IMR-90 (cell line): ENCODE measurements around the gene ATP7A. TPM values are rescaled to one million over a fixed set of nuclear protein-coding genes. Genes with fewer than 3 reads are reported as not detected.

ENCODE experiments used
- ATAC-seq: fragments of 200-7000 bp; cut with Tn5 transposase; 2 replicates; pipeline ENCODE4 v1.9.1; 2020; ENCODE audit warnings: low read depth, mild to moderate bottlenecking, moderate library complexity
- BruUV-seq: library from RNA; stranded (reverse); fragments of 400-500 nt; replicated peaks from 2 replicates; lab custom pipeline; 2021; lab: Mats Ljungman, UMichigan
- CTCF ChIA-PET: fragments of 300-600 bp; formaldehyde crosslinking; extraction: SDS; loops from one replicate; lab custom pipeline; 2021; ENCODE audit warnings: antibody characterized with exemption; lab: Yijun Ruan, JAX
- POLR2A ChIA-PET: fragments of 300-600 bp; sonication (Branson Sonifier 250); formaldehyde crosslinking; loops from one replicate; lab custom pipeline; 2022; ENCODE audit warnings: antibody characterized with exemption; ENCODE audit not compliant: unreplicated experiment; lab: Charles Lee
- DNase-seq: peaks from one replicate; pipeline ENCODE4 v3.0.0; 2013
- H2AFZ ChIP-seq: replicated peaks from 2 replicates; pipeline ENCODE3; 2013; ENCODE audit warnings: low read length, mild to moderate bottlenecking; ENCODE audit not compliant: poor library complexity
- H2AK5ac ChIP-seq: 2 replicates; pipeline ENCODE4 v1.6.1; 2013; ENCODE audit warnings: low read depth, low read length, inconsistent platforms
- H2AK9ac ChIP-seq: replicated peaks from 2 replicates; pipeline ENCODE3; 2013; ENCODE audit warnings: mild to moderate bottlenecking, low read depth, low read length, moderate library complexity; ENCODE audit not compliant: poor library complexity
- H2BK120ac ChIP-seq: 2 replicates; pipeline ENCODE4 v1.6.1; 2013; ENCODE audit warnings: low read depth, low read length, inconsistent platforms
- H2BK15ac ChIP-seq: 3 replicates; pipeline ENCODE4 v1.6.1; 2013; ENCODE audit warnings: low read depth, low read length, inconsistent platforms
- H2BK20ac ChIP-seq: 2 replicates; pipeline ENCODE4 v1.6.1; 2013; ENCODE audit warnings: low read depth, mild to moderate bottlenecking, inconsistent platforms, low read length, moderate library complexity
- H2BK5ac ChIP-seq: 2 replicates; pipeline ENCODE4 v1.6.1; 2013; ENCODE audit warnings: mild to moderate bottlenecking, low read depth, low read length, inconsistent platforms; ENCODE audit not compliant: poor library complexity, severe bottlenecking
- H3K14ac ChIP-seq: replicated peaks from 2 replicates; pipeline ENCODE4 v1.6.1; 2013; ENCODE audit warnings: low read depth, low read length, inconsistent platforms
- H3K18ac ChIP-seq: 2 replicates; pipeline ENCODE4 v1.6.1; 2013; ENCODE audit warnings: low read depth, low read length, control low read depth
- H3K23ac ChIP-seq: 2 replicates; pipeline ENCODE4 v1.6.1; 2013; ENCODE audit warnings: low read depth, low read length, inconsistent platforms
- H3K27ac ChIP-seq: 2 replicates; pipeline ENCODE4 v1.5.1; 2013; ENCODE audit warnings: mild to moderate bottlenecking, control low read depth, low read length; ENCODE audit not compliant: insufficient read depth
- H3K27me3 ChIP-seq: 2 replicates; pipeline ENCODE4 v1.6.1; 2013; ENCODE audit warnings: low read length; ENCODE audit not compliant: control insufficient read depth, insufficient read depth
- H3K36me3 ChIP-seq: 2 replicates; pipeline ENCODE4 v1.6.1; 2013; ENCODE audit warnings: low read length, mixed read lengths; ENCODE audit not compliant: control insufficient read depth, insufficient read depth
- H3K4ac ChIP-seq: 2 replicates; pipeline ENCODE4 v1.6.1; 2013; ENCODE audit warnings: low read depth, low read length, inconsistent platforms
- H3K4me1 ChIP-seq: 2 replicates; pipeline ENCODE4 v1.6.1; 2013; ENCODE audit warnings: low read length, mixed read lengths; ENCODE audit not compliant: control insufficient read depth, insufficient read depth
- H3K4me2 ChIP-seq: 2 replicates; pipeline ENCODE4 v1.6.1; 2013; ENCODE audit warnings: low read depth, mild to moderate bottlenecking, control low read depth, low read length, moderate library complexity
- H3K4me3 ChIP-seq: 2 replicates; pipeline ENCODE4 v1.5.1; 2013; ENCODE audit warnings: low read depth, mild to moderate bottlenecking, control low read depth, low read length, moderate library complexity; ENCODE audit not compliant: insufficient read depth
- H3K56ac ChIP-seq: 2 replicates; pipeline ENCODE4 v1.6.1; 2013; ENCODE audit warnings: low read length, inconsistent platforms; ENCODE audit not compliant: insufficient read depth; ENCODE audit errors: extremely low read depth
- H3K79me1 ChIP-seq, 2 experiments: 2 replicates each; pipeline ENCODE4 v1.6.1; 2013; ENCODE audit warnings: low read length in 2 of 2, inconsistent platforms in 1 of 2, low read depth in 1 of 2
- H3K9ac ChIP-seq: 2 replicates; pipeline ENCODE4 v1.6.1; 2013; ENCODE audit warnings: low read depth, low read length, control low read depth
- H3K9me1 ChIP-seq: 2 replicates; pipeline ENCODE4 v1.6.1; 2013; ENCODE audit warnings: low read length, inconsistent platforms; ENCODE audit not compliant: insufficient read depth
- H3K9me3 ChIP-seq: 2 replicates; pipeline ENCODE4 v1.6.1; 2013; ENCODE audit warnings: low read length; ENCODE audit not compliant: control insufficient read depth, insufficient read depth
- H4K20me1 ChIP-seq: 2 replicates; pipeline ENCODE4 v1.6.1; 2013; ENCODE audit warnings: low read length, inconsistent platforms; ENCODE audit not compliant: insufficient read depth
- H4K5ac ChIP-seq: 2 replicates; pipeline ENCODE4 v1.6.1; 2013; ENCODE audit warnings: mild to moderate bottlenecking, low read depth, low read length, control low read depth
- H4K8ac ChIP-seq, 2 experiments: 2 replicates each; pipeline ENCODE4 v1.6.1; 2013; ENCODE audit warnings: low read depth in 2 of 2, low read length in 2 of 2, control low read depth in 1 of 2, inconsistent platforms in 1 of 2
- H4K91ac ChIP-seq: 2 replicates; pipeline ENCODE4 v1.6.1; 2013; ENCODE audit warnings: low read depth, low read length, inconsistent platforms; ENCODE audit not compliant: insufficient read depth
- CEBPB ChIP-seq: IDR thresholded peaks from 2 replicates; pipeline ENCODE4 v1.6.1; 2012; ENCODE audit warnings: low read depth, low read length, improper control_type of control experiment
- MAZ ChIP-seq: IDR thresholded peaks from 2 replicates; pipeline ENCODE4 v1.6.1; 2012; ENCODE audit warnings: low read depth, mild to moderate bottlenecking, low read length, improper control_type of control experiment, moderate library complexity, borderline replicate concordance
- POLR2A ChIP-seq: IDR thresholded peaks from 2 replicates; pipeline ENCODE4 v1.6.1; 2012; ENCODE audit warnings: mild to moderate bottlenecking, low read depth, low read length
- SMC3 ChIP-seq: fragments of 150-350 bp; IDR thresholded peaks from 2 replicates; pipeline ENCODE4 v1.6.1; 2016; ENCODE audit warnings: low read depth, mild to moderate bottlenecking, antibody characterized with exemption, low read length, moderate library complexity
- whole genome bisulfite sequencing, 2 experiments: methylation state at CpG; one replicate each; pipeline versions ENCODE4 v1.1.5 to v1.1.7; 2013; ENCODE audit warnings: missing lambda C conversion rate in 2 of 2; ENCODE audit not compliant: insufficient read length in 1 of 2; ENCODE audit errors: extremely low coverage in 2 of 2; 5-methylcytosine and 5-hydroxymethylcytosine counted together
- dilution Hi-C: fragments of 300-500 bp; cut with HindIII; formaldehyde crosslinking; loops from one replicate; pipeline ENCODE4 v1.14.3; 2018; ENCODE audit warnings: low sequenced_read_pairs; ENCODE audit not compliant: unreplicated experiment
- in situ Hi-C: fragments of 300-500 bp; cut with MboI; formaldehyde crosslinking; loops from 3 replicates; pipeline ENCODE4 v1.14.3; 2019; ENCODE audit warnings: low sequenced_read_pairs, inconsistent platforms, mixed read lengths
- intact Hi-C: fragments of 100-400 bp; cut with micrococcal nuclease; formaldehyde crosslinking; loops from 2 replicates; pipeline ENCODE4 v1.10.0; 2022
- polyA plus RNA-seq, 3 experiments: library from polyadenylated mRNA; depleted of rRNA; stranded (reverse); fragments of >200 nt; gene quantifications; 2 replicates each; pipeline ENCODE4 v1.2.3, GENCODE V29; 2012; ENCODE audit warnings: low replicate concordance in 1 of 3
- total RNA-seq: library from RNA; depleted of rRNA; stranded (reverse); fragments of >200 nt; gene quantifications from 2 replicates; pipeline ENCODE4 v1.2.3, GENCODE V29; 2012

ATP7A gene
- total and polyA plus RNA-seq, 2 of the 4 experiments (the other 2 are of a cell fraction) = 4.2 to 22.4 TPM

GRCh38 chrX:77894921-77895886 is 15.3 kb upstream of the ATP7A start, which contains the start of gene MAGT1:
MAGT1 (minus strand) TSS chrX:77895435; CDS start chrX:77895410, 25 bp downstream.
- TF ChIP-seq POLR2A (peak; percentile 94), SMC3 (no peak), MAZ (no peak), CEBPB (peak; percentile 53; the same call in 1 of the 2 replicates)
- H3K4me1 ChIP-seq = no peaks in the 10 kb centered on the region
- peak within 1 kb of the TSS; percentile 78 for H2BK5ac ChIP-seq
- intact Hi-C loops = loop anchor here (5.0 to 10.0 kb wide), 3 partner anchors 110 to 390 kb away; partner anchors contain the start of gene ATRX
- H2BK120ac ChIP-seq = no peak within 1 kb of the TSS
- ChIA-PET POLR2A (no interaction called here), CTCF (no interaction called here)
- in situ Hi-C loops = no loop called here
- H2AK5ac ChIP-seq = peak within 1 kb of the TSS; percentile 54; the same call in 1 of the 2 replicates
- H3K4me3 ChIP-seq = peak within 1 kb of the TSS; percentile 81
- H3K9ac ChIP-seq = peak within 1 kb of the TSS; percentile 88
- H3K18ac ChIP-seq = no peak within 1 kb of the TSS; the same call in 1 of the 2 replicates
- H3K79me1 ChIP-seq = peaks cover 0 to 5% of the 10 kb centered on the region in 2 experiments; a peak in 1 of 4 replicates
- ATAC-seq (peak; percentile 91), DNase-seq (peak; percentile 96)
- H3K4ac ChIP-seq = peak within 1 kb of the TSS; percentile 54; the same call in 1 of the 2 replicates
- no peak within 1 kb of the TSS for H2BK15ac ChIP-seq
- peak within 1 kb of the TSS; percentile 89 for H3K27ac ChIP-seq
- H3K9me1 ChIP-seq = no peaks in the 10 kb centered on the region
- H4K91ac ChIP-seq = no peak within 1 kb of the TSS
- H3K36me3 ChIP-seq = no peaks in the 10 kb centered on the region
- H2AK9ac ChIP-seq = peak within 1 kb of the TSS; percentile 8
- H3K23ac ChIP-seq = peak within 1 kb of the TSS; percentile 75; the same call in 1 of the 2 replicates
- H2BK20ac ChIP-seq = no peak within 1 kb of the TSS
- peak within 1 kb of the TSS; percentile 93 for H3K4me2 ChIP-seq
- H3K9me3 ChIP-seq = no peaks in the 10 kb centered on the region
- dilution Hi-C loops = no loop called here
- peak within 1 kb of the TSS; percentile 86 for H2AFZ ChIP-seq
- 48% methylated on average over 12 of the region's 49 CpGs; no CpG with 5 or more reads in 1 of the 2 experiments for WGBS, 2 experiments
- H4K5ac ChIP-seq = no peak within 1 kb of the TSS
- no peaks in the 10 kb centered on the region; the same call in 1 of the 2 replicates for H4K20me1 ChIP-seq
- peak within 1 kb of the TSS; percentile 69 to 98 for H4K8ac ChIP-seq
- peak within 1 kb of the TSS; percentile 68; the same call in 1 of the 2 replicates for H3K56ac ChIP-seq
- no peaks in the 10 kb centered on the region for H3K27me3 ChIP-seq
- peak within 1 kb of the TSS; percentile 86 for H3K14ac ChIP-seq
- TSS peak; percentile 75 for BruUV-seq
